HG02642 (cell line): ENCODE results near the gene UBE2D3.
"Not testable (repeated sequence)": the region's sequence is repeated elsewhere in the genome, so short reads cannot be mapped to it uniquely, and the experiment has no call there.

Experiments
- ATAC-seq: cut with Tn5 transposase; IDR thresholded peaks from one replicate; pipeline ENCODE4 v1.9.1; 2021; ENCODE audit warnings: mild to moderate bottlenecking; ENCODE audit not compliant: unreplicated experiment, poor library complexity

The UBE2D3 gene

DNA sequence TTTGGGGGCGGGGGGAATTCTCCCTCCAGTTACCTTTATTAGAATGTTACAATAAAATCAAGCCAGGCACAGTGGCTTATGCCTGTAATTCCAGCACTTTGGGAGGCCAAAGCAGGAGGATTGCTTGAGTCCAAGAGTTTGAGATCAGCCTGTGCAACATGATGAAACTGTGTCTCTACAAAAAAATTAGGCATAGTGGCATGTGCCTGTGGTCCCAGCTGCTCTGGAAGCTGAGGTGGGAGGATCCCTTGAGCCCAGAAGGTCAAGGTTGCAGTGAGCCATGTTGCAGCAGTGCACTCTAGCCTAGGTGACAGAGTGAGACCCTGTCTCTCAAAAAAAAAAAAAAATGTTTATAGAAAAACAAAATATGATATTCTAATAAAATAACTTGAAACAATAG lies 5.3 kb upstream of the UBE2D3 start:
- no peak for ATAC-seq

DNA sequence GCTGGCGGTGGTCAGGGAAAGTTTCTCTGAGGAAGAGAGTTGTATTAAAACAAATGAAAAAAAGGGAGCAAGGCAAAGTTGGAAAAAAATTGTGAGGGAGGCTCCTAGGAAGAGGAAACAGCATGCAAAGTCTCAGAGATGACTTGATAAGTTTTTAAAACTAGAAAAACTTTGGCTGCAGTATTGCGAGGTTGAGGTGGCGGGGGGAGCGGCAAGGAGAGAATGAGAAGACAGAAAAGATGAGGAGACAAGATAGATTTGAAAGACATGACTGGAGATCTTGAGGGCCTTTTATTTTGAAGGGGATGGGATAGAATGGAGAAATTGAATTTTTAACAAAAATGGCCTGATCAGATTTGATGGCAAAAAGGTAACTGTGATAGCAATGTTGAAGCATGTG lies 4.8 kb upstream of the UBE2D3 start:
- no peak for ATAC-seq

- no peak for ATAC-seq
Observed at GRCh38 chr4:102829803-102830202, 2.5 kb upstream of the UBE2D3 start.

DNA sequence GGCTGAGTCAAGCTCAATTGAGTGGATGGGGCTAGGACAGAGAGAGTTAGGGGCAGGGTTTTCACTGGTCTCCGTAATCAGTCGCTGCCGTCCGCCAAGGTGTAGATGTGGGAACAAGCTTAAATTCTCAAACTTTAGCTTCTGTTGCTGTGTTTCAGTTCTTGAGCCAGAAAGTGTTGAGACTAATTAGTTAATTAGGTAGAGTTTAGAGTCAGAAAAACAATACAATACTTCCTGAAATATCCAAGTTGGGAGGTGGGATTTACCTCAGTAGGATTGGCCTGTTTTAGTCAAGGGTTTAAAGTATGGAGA lies 1.1 kb upstream of the UBE2D3 start:
- ATAC-seq = no peak

GRCh38 chr4:102827674-102828496 lies 534 bp upstream of the UBE2D3 start:
- peak; percentile 86 for ATAC-seq

DNA sequence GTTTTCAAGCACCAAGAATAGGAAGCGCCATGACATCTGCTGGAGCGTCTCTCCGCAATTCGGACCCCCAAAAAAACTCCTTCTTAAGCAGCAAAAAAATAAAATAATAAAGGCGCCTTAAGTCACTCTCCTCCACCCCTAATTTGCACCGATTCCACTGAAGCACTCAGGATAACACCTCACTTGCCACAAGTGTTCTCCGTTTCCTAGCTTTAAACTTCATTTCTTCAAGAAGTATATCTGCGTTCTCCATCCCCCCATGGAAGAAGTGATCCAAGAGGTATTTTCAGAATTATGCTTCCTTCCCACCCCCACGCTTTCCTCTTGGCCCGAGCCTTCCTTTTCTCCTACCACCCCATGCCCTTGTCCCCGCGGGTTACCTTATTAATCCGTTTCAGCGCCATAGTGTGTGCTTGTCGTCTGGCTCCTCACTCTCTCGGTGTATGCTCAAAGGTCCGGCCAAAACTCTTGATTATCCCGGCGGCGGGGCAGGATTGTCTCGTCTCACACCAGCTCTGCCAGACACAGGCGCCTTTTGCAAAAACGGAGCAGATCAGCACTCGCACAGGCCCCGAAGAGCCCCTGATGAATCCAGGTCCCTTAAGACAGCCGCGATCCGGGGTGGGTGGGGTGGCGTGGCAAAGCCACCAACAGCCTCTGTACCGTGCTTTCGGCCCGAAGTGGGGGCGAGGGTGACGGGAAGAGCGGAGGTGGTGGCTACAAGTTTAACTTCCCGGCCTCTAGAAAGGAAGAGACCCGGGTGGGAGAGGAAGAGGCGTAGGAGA lies 1.1 kb downstream of the UBE2D3 start:
- peak; percentile 0 for ATAC-seq

DNA sequence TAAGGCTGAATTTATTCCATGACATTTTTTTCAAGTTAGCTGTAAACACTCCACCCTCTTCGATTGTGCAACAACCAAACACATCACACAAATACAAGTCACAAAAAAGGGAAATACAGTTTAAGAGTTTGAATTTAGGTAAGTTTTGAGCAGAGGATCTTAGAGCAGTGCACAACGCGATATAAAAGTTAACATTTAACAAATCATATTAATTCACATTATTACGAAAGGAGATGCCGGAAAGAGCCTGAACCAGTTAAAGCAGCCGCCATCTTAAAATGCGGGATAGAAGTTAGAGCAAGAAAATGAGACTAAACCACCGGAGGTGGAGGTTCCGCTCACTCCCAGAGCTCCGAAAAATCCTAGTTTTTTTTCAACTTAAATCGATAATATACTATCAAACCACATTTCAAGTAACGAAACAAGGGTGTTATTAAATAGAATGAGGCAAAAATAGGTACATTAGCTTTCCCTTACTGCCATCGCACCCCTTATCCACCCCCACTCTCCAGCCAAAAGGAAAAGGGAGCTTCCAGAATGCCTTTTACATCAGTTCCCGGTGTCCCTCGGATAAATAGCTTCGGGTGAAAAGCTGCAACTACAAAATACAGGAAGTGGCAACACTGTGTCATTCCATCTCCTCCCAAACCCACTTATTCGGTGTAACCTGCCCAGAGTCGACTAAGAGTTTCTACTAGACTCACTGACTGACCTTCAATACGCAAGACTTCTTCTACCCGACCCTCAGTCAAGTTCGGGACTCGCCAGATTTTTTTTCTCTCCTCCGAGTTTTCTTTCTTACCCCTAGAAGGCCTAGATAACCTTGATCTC lies 1.9 kb downstream of the UBE2D3 start:
- ATAC-seq = no peak

DNA sequence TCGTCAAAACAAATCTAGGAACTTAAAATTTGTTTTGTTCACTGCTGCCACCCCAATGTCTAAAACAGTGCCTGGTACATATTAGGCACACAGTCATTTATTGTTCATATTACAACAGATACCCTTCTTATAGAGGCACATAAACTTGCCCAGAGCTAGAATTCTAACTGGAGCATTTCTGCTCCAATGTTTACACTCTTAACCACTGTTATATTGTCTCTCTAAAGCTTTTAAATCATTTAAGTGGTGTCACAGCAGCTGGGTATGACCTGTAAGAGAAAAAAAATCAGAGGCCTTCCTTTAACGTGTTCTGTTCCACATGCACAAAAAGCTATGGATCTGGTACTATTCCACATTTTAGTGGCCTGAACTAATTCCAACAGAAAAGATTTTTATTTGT lies 3.0 kb downstream of the UBE2D3 start:
- ATAC-seq = no peak

- ATAC-seq = no peak
Observed at GRCh38 chr4:102823897-102824296, 3.5 kb downstream of the UBE2D3 start.

DNA sequence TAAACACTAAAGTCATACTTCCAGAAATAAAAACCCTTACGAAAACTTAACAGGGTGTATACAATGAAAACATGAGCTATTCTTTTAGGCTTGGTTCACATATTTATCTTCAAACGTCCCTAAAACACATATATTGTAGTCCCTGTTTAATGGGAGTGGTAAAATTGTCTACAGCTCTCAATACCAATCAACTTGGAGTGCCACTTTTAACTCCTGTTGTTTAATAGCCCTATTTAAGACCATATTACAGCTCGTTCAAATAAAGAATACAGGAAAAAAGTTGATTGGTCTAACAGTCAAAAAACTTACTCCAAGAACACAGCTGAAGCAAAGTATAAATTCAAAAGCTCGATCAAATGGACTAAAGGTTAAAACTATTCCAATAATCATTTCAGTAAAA lies 3.9 kb downstream of the UBE2D3 start:
- ATAC-seq = no peak

DNA sequence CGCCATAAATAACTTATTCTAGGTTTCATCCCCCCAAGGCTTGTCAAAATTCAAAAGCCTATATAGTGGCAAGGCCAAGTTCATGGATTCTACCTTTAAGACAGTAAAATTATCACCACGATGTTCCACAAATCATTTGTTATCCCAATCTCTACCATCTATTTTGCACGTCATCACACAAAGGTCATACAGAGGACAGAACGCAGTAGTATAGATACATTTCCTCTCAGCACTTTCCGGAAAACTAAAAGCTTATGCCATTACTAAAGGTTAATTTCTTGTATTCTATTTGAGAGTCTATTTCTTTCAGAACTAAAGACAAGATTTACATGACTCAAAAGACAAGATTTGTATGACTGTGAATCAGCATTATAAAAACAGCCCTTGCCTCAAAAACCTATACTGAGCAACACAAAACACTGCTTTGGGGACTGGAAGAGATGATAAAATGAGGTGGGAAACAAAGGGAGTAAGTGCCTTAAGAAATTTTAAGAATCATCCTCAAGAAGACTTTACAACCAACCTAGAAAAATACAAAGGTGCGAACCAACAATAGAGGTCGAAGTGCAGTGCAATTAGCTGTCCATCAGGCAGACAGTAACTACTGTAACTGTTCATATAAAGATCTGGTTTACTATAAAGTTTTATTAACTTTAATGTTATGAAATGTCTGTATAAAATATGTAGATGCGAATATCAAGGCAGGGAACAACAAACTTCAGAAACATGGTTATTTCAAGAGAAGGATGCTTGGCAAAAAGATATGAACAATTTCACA lies 7.6 kb downstream of the UBE2D3 start:
- no peak for ATAC-seq

DNA sequence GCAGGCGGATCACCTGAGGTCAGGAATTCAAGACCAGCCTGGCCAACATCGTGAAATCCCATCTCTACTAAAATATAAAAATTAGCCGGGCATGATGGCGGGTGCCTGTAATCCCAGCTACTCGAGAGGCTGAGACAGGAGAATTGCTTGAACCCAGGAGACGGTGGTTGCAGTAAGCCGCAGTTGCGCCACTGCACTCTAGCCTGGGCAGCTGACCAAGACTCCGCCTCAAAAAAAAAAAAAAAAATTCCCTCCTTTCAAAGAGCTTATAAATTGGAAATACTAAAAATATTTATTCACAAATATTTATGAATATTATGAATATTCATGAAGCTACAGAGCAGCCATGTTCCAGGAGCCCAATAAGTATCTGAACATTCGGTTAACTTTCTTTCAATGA lies 8.3 kb downstream of the UBE2D3 start:
- not testable (repeated sequence) for ATAC-seq

- no peak for ATAC-seq
Observed at GRCh38 chr4:102817613-102818268, 9.6 kb downstream of the UBE2D3 start.

DNA sequence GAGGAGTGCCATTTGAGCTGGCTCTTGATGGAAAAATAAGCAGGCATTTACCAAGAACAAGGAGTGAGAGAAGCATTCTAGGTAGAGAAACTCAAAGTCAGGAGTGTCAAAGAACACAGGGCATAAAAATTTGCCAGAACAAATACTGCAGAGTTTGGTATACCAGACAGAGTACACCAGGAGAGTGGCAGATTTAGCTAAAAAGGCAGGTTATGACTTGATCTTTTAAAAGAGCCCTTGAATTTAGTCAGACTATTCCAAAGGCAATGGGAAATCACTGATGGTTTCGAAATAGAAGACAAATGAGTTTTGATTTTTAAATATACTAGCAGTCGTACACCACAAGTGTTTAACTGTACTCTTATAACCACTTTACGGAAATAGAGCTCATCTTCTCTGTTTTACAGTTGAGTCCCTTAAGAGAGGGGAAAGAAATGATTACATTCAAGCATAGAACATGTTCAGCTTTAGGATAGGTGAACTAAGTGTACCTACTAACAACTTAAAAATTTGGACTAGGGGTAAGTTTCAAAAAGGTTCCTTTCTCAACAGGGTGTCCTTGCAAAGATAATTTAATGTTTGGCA lies 10.2 kb downstream of the UBE2D3 start:
- ATAC-seq = no peak

DNA sequence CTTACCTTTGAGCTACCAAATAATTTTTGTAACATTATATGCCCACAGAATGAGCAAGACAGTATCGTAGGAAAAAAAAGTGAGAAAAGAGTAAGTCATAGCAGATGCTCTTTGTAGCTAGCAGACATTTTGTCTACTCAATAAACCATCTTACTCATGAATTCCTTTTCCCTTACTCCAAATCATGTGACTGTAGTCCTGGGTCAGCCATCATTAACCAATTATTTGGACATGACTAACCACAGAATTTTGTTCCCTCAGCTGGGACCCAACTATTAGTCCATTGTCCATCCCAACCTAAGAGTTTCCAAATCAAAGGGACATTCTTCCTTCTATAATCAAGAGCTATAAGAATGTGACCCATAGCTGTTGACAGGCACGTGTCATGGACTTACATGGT lies 11.4 kb downstream of the UBE2D3 start:
- no peak for ATAC-seq

DNA sequence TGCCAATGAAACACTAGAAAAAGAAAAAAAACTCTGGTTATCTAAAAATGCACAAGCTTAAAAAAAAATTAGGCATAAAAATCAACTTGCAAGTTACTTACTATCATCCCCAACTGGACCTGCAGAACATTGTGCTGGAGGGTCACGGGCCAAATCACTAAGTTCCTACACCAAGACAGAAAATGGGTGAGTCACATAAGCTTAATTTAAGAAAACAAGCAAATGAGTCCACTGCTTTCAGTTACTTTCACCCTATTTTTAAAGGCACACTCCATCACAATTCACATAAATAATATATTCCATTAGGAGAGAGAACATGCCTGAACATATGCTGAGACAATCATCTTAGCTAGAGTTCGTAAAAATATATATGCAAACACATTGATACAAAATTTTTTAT lies 17.7 kb downstream of the UBE2D3 start:
- no peak for ATAC-seq

- ATAC-seq = peak; percentile 59
Observed at GRCh38 chr4:102809190-102809589, 18.2 kb downstream of the UBE2D3 start.

- ATAC-seq = no peak
Observed at GRCh38 chr4:102808009-102808408, 19.3 kb downstream of the UBE2D3 start.

DNA sequence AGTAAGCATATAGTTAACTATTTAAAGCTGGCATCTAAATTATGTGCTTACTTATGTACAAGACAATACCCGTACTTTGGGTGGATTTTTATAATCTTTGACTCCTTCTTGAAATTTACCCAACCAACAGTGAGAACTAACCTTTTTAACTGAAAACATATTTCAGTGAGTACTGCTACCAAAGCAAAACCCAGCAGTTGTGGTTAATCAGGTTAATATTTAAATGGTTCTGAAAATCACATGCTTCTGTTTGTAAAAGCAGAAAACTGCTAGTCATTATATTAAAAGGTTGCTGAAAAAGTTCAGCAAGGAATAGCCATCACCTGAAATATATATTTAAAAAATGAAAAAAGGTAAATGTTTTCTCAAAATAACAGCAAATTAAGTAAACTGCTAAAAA lies 20.0 kb downstream of the UBE2D3 start:
- ATAC-seq = peak; percentile 40
